ENCODE results near the gene STRAP. TPM values are rescaled to one million over a fixed set of nuclear protein-coding genes. Genes with fewer than 3 reads are reported as not detected.

Gene STRAP
- total RNA-seq, 1 experiment from 2014 or later, result 210 TPM

DNA sequence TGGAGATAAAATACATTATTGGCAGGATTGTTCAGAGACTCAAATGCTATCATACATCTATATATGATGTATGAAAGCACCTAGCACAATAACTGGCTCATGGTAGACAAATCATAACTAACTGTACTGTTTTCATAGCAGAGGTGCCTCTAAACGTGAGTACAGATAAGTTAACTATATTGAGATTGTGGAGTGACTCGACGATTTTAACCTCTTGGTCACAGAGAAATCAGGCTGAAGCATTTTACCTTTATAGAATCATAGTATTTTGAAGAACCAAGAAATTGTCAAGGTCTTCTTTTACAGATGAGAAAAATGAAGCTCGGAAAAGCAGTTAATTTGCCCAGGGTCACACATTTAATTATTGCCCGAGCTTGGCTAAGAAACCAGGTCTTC lies 28.3 kb downstream of the STRAP start:
- no peak for TF ChIP-seq CTCF (conservative IDR thresholded peaks at IDR 0.05)
- no peak for DNase-seq
- WGBS (ENCODE audit: extremely low coverage, insufficient read length, low lambda C conversion rate), result no CpG with 5 or more reads among the region's 5 CpGs
- no peak overlapping the region for H3K27ac ChIP-seq (ENCODE audit: insufficient read length, low read depth, low read length)
- H2BK120ac ChIP-seq (ENCODE audit: low read depth, low read length, poor library complexity, severe bottlenecking), result no peak overlapping the region
- no peaks in the 10 kb centered on the region for H3K9me3 ChIP-seq (ENCODE audit: control insufficient read depth, low read depth, low read length)
- no peak overlapping the region for H3K4ac ChIP-seq (ENCODE audit: low read depth, low read length)
- no peak overlapping the region for H4K5ac ChIP-seq (ENCODE audit: insufficient read length, low read depth, low read length)
- no peak overlapping the region for H3K14ac ChIP-seq (ENCODE audit: insufficient read depth, low read length)
- peak overlapping the region; percentile 83 for H3K4me2 ChIP-seq (ENCODE audit: insufficient read depth, insufficient read length, low read length)
- no peaks in the 10 kb centered on the region for H3K79me1 ChIP-seq (ENCODE audit: insufficient read depth, low read depth, low read length, poor library complexity, severe bottlenecking)
- H3K27me3 Mint-ChIP-seq (ENCODE audit: low read depth), result peaks cover 11% of the 10 kb centered on the region
- peaks cover 19% of the 10 kb centered on the region in 2 experiments for H3K4me1 Mint-ChIP-seq
- H2AFZ ChIP-seq (ENCODE audit: low read length), result no peak overlapping the region
- no peaks in the 10 kb centered on the region for H3K4me1 ChIP-seq (ENCODE audit: insufficient read depth, low read length)
- no peak overlapping the region for H3K56ac ChIP-seq (ENCODE audit: insufficient read length, low read depth, low read length)
- no peak overlapping the region for H4K91ac ChIP-seq (ENCODE audit: insufficient read length, low read depth, low read length)
- no peaks in the 10 kb centered on the region for H3K9me3 Mint-ChIP-seq
- H3K36me3 Mint-ChIP-seq (ENCODE audit: insufficient read depth in 1 of 3, low read depth in 3 of 3), result no peaks in the 10 kb centered on the region
- H3K27ac Mint-ChIP-seq, result no peak overlapping the region
- H3K9ac ChIP-seq (ENCODE audit: extremely low read depth, insufficient read length, low read length), result no peak overlapping the region
- H2BK20ac ChIP-seq (ENCODE audit: low read depth, low read length, poor library complexity, severe bottlenecking), result no peak overlapping the region
- H2AK5ac ChIP-seq (ENCODE audit: insufficient read length, low read length), result no peak overlapping the region
- H3K79me2 ChIP-seq (ENCODE audit: insufficient read depth, low read length), result no peaks in the 10 kb centered on the region
- peaks cover 4% of the 10 kb centered on the region for H3K23me2 ChIP-seq (ENCODE audit: insufficient read length, low read depth, low read length, poor library complexity, severe bottlenecking)
- H3K23ac ChIP-seq (ENCODE audit: insufficient read length, low read depth, low read length), result no peak overlapping the region
- H3K4me3 Mint-ChIP-seq, result peak overlapping the region; percentile 79 to 85
- H2BK15ac ChIP-seq (ENCODE audit: low read depth, low read length), result no peak overlapping the region
- H4K8ac ChIP-seq (replicated peaks; ENCODE audit: insufficient read length, low read depth, low read length), result no peak overlapping the region
- no peak overlapping the region for H3T11ph ChIP-seq (ENCODE audit: low read length)
- H3K18ac ChIP-seq (ENCODE audit: insufficient read length, low read depth, low read length), result no peak overlapping the region
- H2BK5ac ChIP-seq (ENCODE audit: insufficient read length, low read length), result no peak overlapping the region
- H2BK12ac ChIP-seq (ENCODE audit: insufficient read length, low read depth, low read length), result no peak overlapping the region
- H3K27me3 ChIP-seq (ENCODE audit: insufficient read depth, low read length), result no peaks in the 10 kb centered on the region
- H4K20me1 ChIP-seq (ENCODE audit: control insufficient read depth, insufficient read depth, insufficient read length), result no peaks in the 10 kb centered on the region
